Activated naive CD8-positive, alpha-beta T cell (primary cell): ENCODE measurements around the gene MICALL2.

Experiments
- H3K27ac Mint-ChIP-seq: one replicate; pipeline ENCODE4 v1.8.0; 2021; ENCODE audit warnings: mixed read lengths
- H3K27me3 Mint-ChIP-seq: one replicate; pipeline ENCODE4 v1.8.0; 2021; ENCODE audit warnings: mixed read lengths
- H3K36me3 Mint-ChIP-seq: one replicate; pipeline ENCODE4 v1.8.0; 2021; ENCODE audit warnings: mixed read lengths
- H3K4me1 Mint-ChIP-seq: one replicate; pipeline ENCODE4 v1.8.0; 2021; ENCODE audit warnings: low read depth, mixed read lengths
- H3K4me3 Mint-ChIP-seq: one replicate; pipeline ENCODE4 v1.8.0; 2021; ENCODE audit warnings: mild to moderate bottlenecking, mixed read lengths
- H3K9me3 Mint-ChIP-seq: one replicate; pipeline ENCODE4 v1.8.0; 2021; ENCODE audit warnings: low read depth, mixed read lengths

MICALL2 gene

DNA sequence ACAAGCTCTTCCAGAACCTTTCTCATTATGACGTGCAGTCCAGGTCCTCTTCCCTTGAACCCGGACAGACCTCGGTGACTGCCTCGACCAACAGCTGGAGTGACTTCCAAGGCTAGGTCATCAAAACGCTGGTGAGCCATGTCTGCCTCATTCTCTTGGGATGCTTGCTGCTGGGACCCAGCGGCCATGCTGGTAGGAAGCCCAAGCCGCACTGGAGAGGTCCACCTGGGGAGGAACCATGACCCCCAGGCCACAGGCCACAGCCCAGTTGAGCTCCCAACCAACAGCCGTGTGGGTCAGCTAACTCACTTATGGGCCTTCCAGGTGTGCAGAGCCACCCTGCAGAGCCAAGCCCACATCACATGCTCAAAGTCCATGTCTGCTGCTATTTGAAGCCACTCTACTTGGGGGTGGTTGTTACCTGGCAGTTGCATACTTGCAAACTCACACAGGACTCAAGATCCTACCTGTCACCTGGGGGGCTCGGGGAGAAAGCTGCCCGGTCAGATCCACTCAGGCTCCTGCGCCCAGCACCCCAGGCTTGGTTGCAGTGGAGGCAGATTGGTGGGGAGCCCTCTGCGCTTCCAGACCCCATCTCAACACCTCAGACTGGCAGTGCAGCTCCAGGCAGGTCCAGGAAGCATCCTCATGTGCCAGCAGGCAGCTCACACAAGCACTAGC lies 57.0 kb downstream of the MICALL2 start:
- Mint-ChIP-seq H3K9me3 (no peaks in the 10 kb centered on the region), H3K27me3 (peaks cover 29% of the 10 kb centered on the region), H3K36me3 (no peaks in the 10 kb centered on the region), H3K4me1 (peaks cover 6% of the 10 kb centered on the region), H3K27ac (no peak overlapping the region), H3K4me3 (no peak overlapping the region)

DNA sequence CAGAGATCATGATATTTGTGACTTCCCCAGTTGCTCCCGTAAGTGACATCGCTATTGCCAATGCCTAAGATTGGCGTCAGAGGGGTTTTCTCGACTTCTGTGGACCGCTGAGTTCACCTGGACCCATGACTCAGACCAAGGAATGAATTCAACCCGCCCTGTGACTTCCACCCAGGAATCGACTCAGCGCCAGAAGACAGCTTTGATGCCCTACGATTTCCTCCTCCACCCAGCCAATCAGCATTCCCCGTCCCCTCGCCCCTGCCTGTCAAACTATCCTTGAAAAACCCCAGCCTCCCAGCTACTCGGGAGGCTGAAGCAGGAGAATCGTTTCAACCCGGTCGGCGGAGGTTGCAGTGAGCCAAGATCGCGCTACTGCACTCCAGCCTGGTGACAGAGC lies 58.3 kb downstream of the MICALL2 start:
- no peaks in the 10 kb centered on the region for H3K36me3 Mint-ChIP-seq
- H3K27ac Mint-ChIP-seq: no peak overlapping the region
- no peak overlapping the region for H3K4me3 Mint-ChIP-seq
- H3K4me1 Mint-ChIP-seq: peaks cover 6% of the 10 kb centered on the region
- H3K9me3 Mint-ChIP-seq: no peaks in the 10 kb centered on the region
- peaks cover 29% of the 10 kb centered on the region for H3K27me3 Mint-ChIP-seq

DNA sequence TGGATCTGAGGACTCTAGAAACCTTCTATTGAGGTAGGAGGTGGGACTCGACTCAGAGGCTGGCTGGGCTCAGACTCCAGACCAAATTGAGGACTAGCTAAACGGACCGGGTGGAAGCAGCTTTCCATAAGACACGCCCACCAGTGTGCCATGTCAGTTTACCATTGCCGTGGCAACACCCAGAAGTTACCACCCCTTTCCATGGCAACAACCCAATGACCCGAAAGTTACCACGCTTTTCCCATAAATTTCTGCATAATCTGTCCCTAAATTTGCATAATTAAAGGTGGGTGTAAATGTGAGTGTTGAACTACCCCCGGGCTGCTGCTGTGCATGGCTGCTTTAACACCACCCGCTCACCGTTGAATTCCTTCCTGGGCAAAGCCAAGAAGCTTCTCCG lies 58.9 kb downstream of the MICALL2 start:
- Mint-ChIP-seq H3K4me1 (peaks cover 6% of the 10 kb centered on the region), H3K9me3 (no peaks in the 10 kb centered on the region), H3K27me3 (peaks cover 26% of the 10 kb centered on the region), H3K27ac (no peak overlapping the region), H3K4me3 (no peak overlapping the region), H3K36me3 (no peaks in the 10 kb centered on the region)

DNA sequence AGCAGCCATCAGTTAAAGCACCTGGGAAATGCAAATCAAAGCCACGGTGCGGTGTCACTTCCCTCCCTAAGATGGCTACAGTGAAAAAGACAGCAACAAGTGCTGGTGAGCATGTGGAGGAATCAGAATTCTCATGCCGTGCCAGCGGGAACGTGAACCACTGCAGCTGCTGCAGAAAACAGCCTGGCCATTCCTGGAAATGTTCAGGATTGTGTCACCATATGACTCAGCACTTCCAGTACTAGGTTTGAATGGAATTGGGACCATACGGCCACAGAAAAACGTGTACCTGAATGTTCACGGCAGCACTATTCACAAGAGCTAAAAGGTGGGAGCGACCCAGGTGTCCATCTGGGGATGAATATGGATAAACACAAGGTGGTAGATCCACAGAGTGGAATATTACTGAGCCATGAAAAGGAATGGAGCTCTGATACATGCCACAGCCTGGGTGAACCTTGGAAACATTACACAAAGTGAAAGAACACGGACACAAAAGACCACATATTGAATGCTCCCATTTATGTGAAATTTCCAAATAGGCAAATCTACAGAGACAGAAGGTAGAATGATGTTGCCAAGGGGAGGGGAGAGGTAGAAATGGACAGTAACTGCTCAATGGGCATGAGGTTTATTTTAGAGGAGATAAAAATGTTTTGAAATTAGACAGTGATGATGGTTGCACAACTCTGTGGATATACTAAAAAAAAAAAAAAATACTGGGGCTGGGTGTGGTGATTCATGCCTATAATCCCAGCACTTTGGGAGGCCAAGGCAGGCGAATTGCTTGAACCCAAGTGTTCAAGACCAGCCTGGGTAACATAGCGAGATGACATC lies 61.6 kb downstream of the MICALL2 start:
- no peak overlapping the region for H3K27ac Mint-ChIP-seq
- no peaks in the 10 kb centered on the region for H3K4me1 Mint-ChIP-seq
- H3K9me3 Mint-ChIP-seq: no peaks in the 10 kb centered on the region
- H3K27me3 Mint-ChIP-seq: peaks cover 16% of the 10 kb centered on the region
- H3K4me3 Mint-ChIP-seq: no peak overlapping the region
- H3K36me3 Mint-ChIP-seq: no peaks in the 10 kb centered on the region

DNA sequence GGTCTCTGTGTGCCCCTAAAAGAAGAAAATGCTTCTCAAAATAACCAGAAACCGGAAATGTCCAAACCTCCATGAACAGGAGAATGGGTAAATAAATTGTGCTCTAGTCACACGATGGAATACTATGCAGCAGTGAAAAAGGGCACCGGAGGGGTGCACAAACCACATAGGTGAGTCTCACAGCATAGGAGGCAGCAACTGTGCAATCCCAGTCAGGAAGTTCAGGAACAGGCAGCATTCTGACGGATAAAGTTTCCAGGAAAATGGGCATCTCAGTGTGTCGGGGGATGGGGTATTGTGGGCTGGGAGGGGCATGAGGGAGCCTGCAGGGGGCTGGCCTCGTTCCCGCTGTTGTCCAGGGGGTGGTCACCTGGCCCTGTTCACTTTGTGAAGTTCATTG lies 63.1 kb downstream of the MICALL2 start:
- Mint-ChIP-seq H3K9me3 (no peaks in the 10 kb centered on the region), H3K27ac (no peak overlapping the region), H3K4me3 (no peak overlapping the region), H3K27me3 (peaks cover 13% of the 10 kb centered on the region), H3K36me3 (peaks cover 3% of the 10 kb centered on the region), H3K4me1 (no peaks in the 10 kb centered on the region)

DNA sequence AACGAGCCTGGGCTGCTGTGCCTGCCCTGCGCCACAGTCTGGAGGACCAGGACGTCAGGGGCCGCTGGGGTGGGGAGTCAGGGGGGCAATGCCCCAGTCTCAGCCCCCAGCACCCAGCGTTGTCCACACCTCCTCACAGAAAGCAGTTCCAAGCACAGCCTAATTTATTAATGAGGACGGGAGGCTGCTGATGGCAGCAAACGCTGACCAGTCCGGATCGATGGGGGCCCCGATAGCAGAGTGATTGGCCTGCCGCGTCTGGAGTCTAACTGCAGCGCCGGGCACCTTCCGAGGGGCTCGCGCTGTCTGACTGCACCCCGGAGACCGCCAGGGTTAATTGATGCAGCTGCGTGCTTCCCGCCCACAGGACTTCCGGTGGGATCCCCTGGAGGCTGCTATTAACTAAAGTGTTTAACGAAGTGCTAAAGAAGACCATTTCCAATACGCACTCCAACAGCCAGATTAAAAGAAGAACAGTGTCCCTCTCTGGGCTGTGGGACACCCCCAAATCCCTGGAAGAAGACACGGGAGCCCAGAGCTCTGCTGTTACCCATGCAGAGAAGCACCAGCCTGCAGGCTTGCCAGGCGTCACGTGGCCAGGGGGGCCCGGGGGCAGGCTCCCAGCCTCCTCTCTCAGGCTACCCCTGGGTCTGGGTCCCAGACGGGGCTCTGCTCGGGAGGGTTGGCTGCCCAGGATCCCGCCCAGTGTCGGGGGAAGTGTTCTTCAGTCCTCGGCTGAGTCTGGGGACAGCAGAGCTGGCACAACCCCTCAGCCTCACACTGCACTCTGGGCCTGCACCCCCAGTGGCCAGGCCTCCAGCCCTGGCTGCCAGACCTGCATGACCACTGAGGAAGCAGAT lies 63.8 kb downstream of the MICALL2 start:
- Mint-ChIP-seq H3K4me1 (no peaks in the 10 kb centered on the region), H3K27ac (no peak overlapping the region), H3K36me3 (peaks cover 5% of the 10 kb centered on the region), H3K9me3 (no peaks in the 10 kb centered on the region), H3K4me3 (no peak overlapping the region), H3K27me3 (peaks cover 17% of the 10 kb centered on the region)

DNA sequence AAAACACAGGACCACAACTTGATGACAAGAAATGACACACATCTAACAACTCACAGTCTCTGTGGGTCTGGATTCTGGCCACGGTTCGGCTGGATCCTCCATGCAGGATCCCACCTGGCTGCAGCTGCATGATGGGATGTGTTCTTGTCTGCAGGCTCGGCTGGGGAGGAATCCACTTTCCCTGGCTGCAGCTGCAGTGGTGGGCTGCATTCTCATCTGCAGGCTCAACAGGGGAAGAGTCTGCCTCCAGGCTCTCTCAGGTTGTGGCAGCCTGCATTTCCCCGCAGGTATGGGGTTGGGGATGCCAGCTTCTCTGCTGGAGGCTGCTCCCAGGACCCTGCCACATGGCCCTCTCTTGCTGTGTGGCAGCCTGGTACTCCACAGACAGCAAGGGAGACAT lies 64.9 kb downstream of the MICALL2 start:
- no peak overlapping the region for H3K4me3 Mint-ChIP-seq
- H3K4me1 Mint-ChIP-seq: no peaks in the 10 kb centered on the region
- H3K27me3 Mint-ChIP-seq: peaks cover 19% of the 10 kb centered on the region
- peaks cover 5% of the 10 kb centered on the region for H3K36me3 Mint-ChIP-seq
- H3K9me3 Mint-ChIP-seq: no peaks in the 10 kb centered on the region
- H3K27ac Mint-ChIP-seq: no peak overlapping the region

DNA sequence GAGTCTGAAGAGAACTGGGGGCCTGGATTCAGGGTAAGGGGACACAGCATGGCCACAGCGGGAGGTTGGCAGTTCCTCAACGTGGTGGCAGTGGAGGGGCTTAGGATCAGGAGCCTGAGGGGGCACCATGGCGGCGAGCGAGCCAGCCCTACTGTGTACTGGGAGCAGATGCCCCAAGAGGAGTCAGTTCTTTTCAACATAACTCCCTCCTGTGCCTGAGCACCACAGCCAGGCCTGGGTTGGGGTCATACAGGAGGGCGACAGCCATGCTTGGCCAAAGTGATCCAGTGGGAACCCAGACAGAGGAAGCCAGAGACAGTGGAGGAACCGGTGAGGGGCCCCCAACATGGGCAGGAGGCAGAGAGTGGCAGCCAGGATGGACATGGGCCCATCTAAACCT lies 65.8 kb downstream of the MICALL2 start:
- Mint-ChIP-seq H3K4me3 (no peak overlapping the region), H3K9me3 (no peaks in the 10 kb centered on the region), H3K4me1 (no peaks in the 10 kb centered on the region), H3K36me3 (peaks cover 5% of the 10 kb centered on the region), H3K27me3 (peaks cover 19% of the 10 kb centered on the region), H3K27ac (no peak overlapping the region)

DNA sequence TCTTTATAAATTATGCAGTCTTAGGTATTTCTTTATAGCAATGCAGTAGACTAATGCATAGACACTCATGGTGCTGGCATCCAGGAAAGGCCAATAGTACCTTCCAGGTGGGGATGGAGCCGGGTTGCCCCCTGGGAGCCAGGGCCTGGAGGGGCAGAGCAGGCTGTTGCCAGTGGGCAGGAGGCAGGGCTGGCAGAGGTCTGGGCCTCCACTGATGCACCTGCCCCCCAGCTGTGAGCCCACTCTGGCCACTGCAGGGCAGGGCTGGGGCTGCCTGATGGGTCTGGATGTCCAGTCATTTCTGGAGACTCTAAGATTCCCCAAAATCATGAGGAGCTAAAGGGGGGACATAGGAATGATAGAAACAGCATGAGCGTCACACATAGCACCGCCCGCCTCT lies 66.7 kb downstream of the MICALL2 start:
- peaks cover 15% of the 10 kb centered on the region for H3K27me3 Mint-ChIP-seq
- peaks cover 5% of the 10 kb centered on the region for H3K36me3 Mint-ChIP-seq
- no peak overlapping the region for H3K27ac Mint-ChIP-seq
- no peaks in the 10 kb centered on the region for H3K4me1 Mint-ChIP-seq
- no peak overlapping the region for H3K4me3 Mint-ChIP-seq
- H3K9me3 Mint-ChIP-seq: no peaks in the 10 kb centered on the region

DNA sequence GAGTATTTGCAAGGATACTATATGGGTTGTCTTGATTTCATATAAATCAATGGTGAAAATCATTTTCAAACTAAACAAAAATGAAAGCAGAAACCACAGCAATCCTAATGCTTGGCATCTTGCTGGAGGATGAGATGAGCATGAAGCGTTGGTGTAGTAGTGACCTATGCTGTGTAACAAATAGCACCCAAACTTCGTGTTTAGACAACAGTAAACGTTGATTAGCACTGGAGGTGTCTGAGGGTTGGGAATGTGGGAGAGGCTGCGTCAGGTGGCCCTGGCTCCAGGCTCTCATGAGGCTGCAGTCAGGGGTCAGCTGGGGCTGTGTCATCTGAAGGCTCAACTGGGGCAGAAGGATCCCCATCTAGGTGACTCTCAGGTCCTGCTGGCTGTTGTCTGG lies 67.8 kb downstream of the MICALL2 start:
- Mint-ChIP-seq H3K9me3 (no peaks in the 10 kb centered on the region), H3K4me1 (no peaks in the 10 kb centered on the region), H3K27me3 (peaks cover 16% of the 10 kb centered on the region), H3K4me3 (no peak overlapping the region), H3K36me3 (peaks cover 5% of the 10 kb centered on the region), H3K27ac (no peak overlapping the region)

DNA sequence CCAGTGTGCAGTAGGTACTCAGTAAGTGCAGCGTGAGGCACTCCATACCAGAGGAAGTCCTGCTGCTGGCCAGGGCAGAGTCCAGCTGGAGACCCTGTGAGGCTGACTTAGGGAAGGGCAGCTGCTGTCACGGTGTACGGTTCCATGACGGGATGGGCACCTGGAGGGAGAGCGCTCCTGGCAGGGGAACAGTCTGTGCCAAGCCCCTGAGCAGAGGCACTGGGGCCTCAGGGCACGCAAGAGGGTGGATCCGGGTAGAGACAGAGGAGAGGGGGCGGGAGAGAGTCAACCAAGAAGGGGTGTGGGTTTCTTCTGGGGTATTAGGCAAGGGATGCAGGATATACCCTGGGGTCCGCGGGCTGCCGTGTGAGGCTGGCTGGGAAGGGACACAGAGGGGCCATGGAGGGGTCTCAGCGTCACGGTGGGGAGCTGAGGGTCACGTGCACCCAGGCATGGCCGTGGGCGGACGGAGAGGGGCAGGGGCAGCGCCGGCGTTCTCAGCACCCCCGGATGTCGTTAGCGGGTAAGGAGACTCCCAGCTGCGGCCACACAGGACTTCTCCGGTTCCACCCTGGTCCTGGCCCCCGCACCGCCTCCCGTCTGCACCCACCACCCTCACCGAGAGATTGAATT lies 70.5 kb downstream of the MICALL2 start:
- no peaks in the 10 kb centered on the region for H3K4me1 Mint-ChIP-seq
- no peak overlapping the region for H3K27ac Mint-ChIP-seq
- peaks cover 23% of the 10 kb centered on the region for H3K27me3 Mint-ChIP-seq
- no peaks in the 10 kb centered on the region for H3K9me3 Mint-ChIP-seq
- no peak overlapping the region for H3K4me3 Mint-ChIP-seq
- peaks cover 5% of the 10 kb centered on the region for H3K36me3 Mint-ChIP-seq

DNA sequence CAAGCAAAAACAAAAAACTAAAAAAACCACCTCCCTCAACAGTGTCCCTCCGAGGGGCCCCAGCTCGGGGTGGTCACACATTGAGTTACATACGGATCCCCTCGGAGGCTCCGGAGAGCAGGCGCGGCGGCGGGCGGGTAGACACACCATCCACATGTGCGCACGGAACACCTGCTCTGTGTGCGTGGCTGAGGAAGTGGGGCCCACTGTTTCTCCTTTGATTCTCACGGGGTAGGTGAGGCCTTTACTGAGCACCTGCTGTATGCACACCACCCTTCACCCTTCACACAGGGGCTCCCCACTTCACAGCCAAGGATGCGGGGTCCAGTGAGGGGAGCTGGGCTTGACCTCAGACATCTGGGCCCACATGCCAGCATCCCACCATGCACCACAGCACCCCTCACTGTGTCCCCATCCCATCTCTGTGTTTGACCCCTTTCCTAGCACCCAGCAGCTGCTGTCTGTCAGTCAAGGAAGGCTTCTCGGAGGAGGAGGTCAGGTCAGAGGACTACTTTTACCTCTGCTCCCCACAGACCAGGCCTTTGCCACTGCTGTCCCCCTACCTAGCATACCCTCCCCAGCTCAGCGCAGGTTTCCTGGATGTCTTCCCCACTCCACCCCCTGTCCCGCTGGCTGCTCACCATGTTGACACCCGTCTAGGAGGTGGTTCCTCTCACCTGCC lies 71.1 kb downstream of the MICALL2 start:
- no peak overlapping the region for H3K4me3 Mint-ChIP-seq
- no peaks in the 10 kb centered on the region for H3K9me3 Mint-ChIP-seq
- no peak overlapping the region for H3K27ac Mint-ChIP-seq
- no peaks in the 10 kb centered on the region for H3K4me1 Mint-ChIP-seq
- peaks cover 23% of the 10 kb centered on the region for H3K27me3 Mint-ChIP-seq
- peaks cover 5% of the 10 kb centered on the region for H3K36me3 Mint-ChIP-seq

DNA sequence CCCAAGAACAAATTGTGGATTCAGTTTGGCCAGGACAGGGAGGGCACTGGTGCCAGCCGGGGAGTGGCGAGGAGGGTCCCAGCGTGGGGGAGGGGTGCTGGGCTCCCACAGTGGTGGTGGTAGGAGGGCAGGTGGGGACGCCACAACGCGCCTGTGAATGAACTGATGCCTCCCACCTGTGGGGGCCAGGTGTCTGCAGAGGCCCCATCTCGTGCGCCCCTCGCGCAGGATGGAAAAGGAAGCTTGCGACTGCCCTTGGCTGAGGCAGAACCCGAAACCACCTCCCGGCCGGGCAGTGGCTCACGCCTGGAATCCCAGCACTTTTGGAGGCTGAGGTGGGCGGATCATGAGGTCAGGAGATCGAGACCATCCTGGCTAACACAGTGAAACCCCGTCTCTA lies 72.0 kb downstream of the MICALL2 start:
- H3K36me3 Mint-ChIP-seq: peaks cover 5% of the 10 kb centered on the region
- H3K27ac Mint-ChIP-seq: no peak overlapping the region
- no peaks in the 10 kb centered on the region for H3K4me1 Mint-ChIP-seq
- H3K9me3 Mint-ChIP-seq: no peaks in the 10 kb centered on the region
- peaks cover 23% of the 10 kb centered on the region for H3K27me3 Mint-ChIP-seq
- no peak overlapping the region for H3K4me3 Mint-ChIP-seq

DNA sequence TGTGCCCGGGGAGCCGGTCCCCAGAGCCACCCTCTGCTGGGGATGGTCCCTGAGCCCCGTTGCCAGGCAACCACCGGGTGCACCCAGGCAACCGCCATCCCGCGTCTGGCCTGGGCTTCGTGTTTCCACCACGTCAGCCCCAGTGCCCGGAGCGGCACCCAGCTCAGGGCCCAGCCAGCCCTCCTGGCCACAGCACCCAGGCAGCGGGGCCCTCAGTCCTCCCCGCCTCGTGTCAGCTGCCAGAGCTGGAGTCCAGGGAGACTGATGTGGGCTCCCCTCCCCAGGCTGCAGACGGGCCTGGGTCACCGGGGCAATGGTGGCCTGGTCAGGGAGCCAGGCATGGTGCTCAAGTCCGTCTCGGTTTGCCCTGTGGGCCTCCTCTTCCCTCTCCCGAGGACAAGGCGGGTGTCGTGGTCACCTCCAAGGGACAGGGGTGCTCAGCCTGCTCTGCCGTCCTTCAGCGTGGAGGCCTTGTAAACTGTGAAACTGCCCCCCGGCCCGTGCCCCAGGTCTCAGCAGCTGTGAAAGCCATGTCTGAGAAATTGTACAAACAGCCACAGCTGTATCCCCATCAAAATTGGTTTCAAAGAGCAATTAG lies 72.5 kb downstream of the MICALL2 start:
- no peak overlapping the region for H3K27ac Mint-ChIP-seq
- no peaks in the 10 kb centered on the region for H3K9me3 Mint-ChIP-seq
- peaks cover 5% of the 10 kb centered on the region for H3K36me3 Mint-ChIP-seq
- peaks cover 23% of the 10 kb centered on the region for H3K27me3 Mint-ChIP-seq
- H3K4me3 Mint-ChIP-seq: no peak overlapping the region
- H3K4me1 Mint-ChIP-seq: no peaks in the 10 kb centered on the region
